ENCODE measurements around the gene NALCN. TPM values are rescaled to one million over a fixed set of nuclear protein-coding genes. Genes with fewer than 3 reads are reported as not detected.

NALCN gene
- total and polyA plus RNA-seq, 10 of the 15 experiments (the other 5 are each of a cell fraction or from before 2014, with no cell fraction given), result under 0.01 TPM; not detected in 9

DNA sequence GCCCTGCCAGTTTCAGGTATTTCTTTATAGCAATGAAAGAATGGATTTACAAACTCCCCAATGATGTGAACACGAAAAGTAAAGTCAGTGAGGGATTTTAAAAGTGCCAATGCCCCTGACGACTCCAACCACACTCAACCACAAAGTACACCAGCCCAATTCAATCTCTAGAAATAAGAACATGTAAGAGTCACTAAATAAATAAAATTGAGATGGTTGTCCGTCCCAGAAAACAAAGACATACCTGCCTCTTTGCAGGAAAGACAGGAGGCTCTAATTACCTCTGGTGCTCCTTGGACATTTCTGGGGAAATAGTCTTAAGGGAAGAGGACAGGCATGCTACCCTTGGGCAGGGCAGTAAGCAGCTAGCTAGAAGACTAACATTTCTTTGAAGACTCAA is 55.8 kb downstream of the NALCN start (continued):
- TF ChIP-seq, protein P1, sequence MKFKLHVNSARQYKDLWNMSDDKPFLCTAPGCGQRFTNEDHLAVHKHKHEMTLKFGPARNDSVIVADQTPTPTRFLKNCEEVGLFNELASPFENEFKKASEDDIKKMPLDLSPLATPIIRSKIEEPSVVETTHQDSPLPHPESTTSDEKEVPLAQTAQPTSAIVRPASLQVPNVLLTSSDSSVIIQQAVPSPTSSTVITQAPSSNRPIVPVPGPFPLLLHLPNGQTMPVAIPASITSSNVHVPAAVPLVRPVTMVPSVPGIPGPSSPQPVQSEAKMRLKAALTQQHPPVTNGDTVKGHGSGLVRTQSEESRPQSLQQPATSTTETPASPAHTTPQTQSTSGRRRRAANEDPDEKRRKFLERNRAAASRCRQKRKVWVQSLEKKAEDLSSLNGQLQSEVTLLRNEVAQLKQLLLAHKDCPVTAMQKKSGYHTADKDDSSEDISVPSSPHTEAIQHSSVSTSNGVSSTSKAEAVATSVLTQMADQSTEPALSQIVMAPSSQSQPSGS (IDR thresholded peaks at IDR 0.05; ENCODE audit: low read length), result no peak
- TF ChIP-seq RELA (IDR thresholded peaks at IDR 0.05; ENCODE audit: borderline replicate concordance, partially characterized antibody) (no peak), TCF7 (IDR thresholded peaks at IDR 0.05; ENCODE audit: borderline replicate concordance) (no peak)

DNA sequence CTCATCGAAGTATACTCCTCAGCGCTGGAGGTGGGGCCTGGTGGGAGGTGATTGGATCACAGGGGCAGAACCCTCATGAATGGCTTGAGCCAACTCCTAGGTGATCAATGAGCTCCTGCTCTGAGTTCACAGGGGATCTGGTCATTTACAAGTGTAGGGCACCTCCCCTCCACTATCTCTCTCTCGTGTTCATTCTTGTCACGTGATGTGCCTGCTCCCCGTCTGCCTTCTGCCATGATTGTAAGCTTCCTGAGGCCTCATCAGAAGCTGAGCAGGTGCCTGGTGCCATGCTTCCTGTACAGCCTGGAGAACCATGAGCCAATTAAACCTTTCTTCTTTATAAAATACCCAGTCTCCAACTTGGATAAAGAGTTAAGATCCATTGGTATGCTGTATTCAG is 61.4 kb downstream of the NALCN start:
- in situ Hi-C loops (cut with MboI), result no loop called here
- FAIRE-seq (no peak), ATAC-seq (no peak), DNase-seq (ENCODE audit: low read depth, low spot score) (no peak)
- Histone ChIP-seq H3K4me3 (no peak overlapping the region), H3K27ac (ENCODE audit: control insufficient read depth, insufficient read depth) (no peak overlapping the region), H3K27me3 (replicated peaks in 1 of 2; ENCODE audit: control insufficient read depth in 2 of 2, insufficient read depth in 2 of 2, low read length in 1 of 2) (no peaks in the 10 kb centered on the region), H3K4me2 (ENCODE audit: control insufficient read depth, insufficient read depth) (no peak overlapping the region), H3K79me2 (ENCODE audit: control insufficient read depth, insufficient read depth, low read length) (no peaks in the 10 kb centered on the region), H2AFZ (ENCODE audit: control insufficient read depth, low read depth, low read length) (no peak overlapping the region), H3K9me3 (replicated peaks; ENCODE audit: control insufficient read depth, insufficient read depth, low read length) (no peaks in the 10 kb centered on the region), H4K20me1 (ENCODE audit: control insufficient read depth, insufficient read depth) (no peaks in the 10 kb centered on the region), H3K4me1 (ENCODE audit: control insufficient read depth, insufficient read depth, low read length) (no peaks in the 10 kb centered on the region), H3K9ac (ENCODE audit: control insufficient read depth, insufficient read depth, low read length) (no peak overlapping the region), H3K36me3 (ENCODE audit: control insufficient read depth in 2 of 2, insufficient read depth in 2 of 2, low read length in 1 of 2) (no peaks in the 10 kb centered on the region)
- TF ChIP-seq PML (IDR thresholded peaks at IDR 0.05; ENCODE audit: low read length) (no peak), SUPT20H (IDR thresholded peaks at IDR 0.05; ENCODE audit: borderline replicate concordance, control insufficient read depth, low read depth, low read length) (no peak), ZBED1 (IDR thresholded peaks at IDR 0.05; ENCODE audit: borderline replicate concordance) (no peak), ZBTB33 (IDR thresholded peaks at IDR 0.05) (no peak), KLF5 (IDR thresholded peaks at IDR 0.05; ENCODE audit: partially characterized antibody) (no peak), MYC (IDR thresholded peaks at IDR 0.05; ENCODE audit: insufficient read depth, insufficient read length, insufficient replicate concordance, low read length, severe bottlenecking) (no peak), ZNF274 (IDR thresholded peaks at IDR 0.05; ENCODE audit: insufficient read depth, insufficient read length) (no peak), ZNF384 (IDR thresholded peaks at IDR 0.05; ENCODE audit: borderline replicate concordance, low read depth, low read length) (no peak), TCF7 (IDR thresholded peaks at IDR 0.05; ENCODE audit: borderline replicate concordance) (no peak), CHD2 (IDR thresholded peaks at IDR 0.05; ENCODE audit: borderline replicate concordance, low read depth, low read length) (no peak), ZZZ3 (IDR thresholded peaks at IDR 0.05; ENCODE audit: control insufficient read depth, insufficient read length, low read depth) (no peak), BMI1 (IDR thresholded peaks at IDR 0.05; ENCODE audit: borderline replicate concordance) (no peak), ELK1 (IDR thresholded peaks at IDR 0.05; ENCODE audit: low read depth, low read length) (no peak)
- SMC1A ChIA-PET (ENCODE audit: uncharacterized antibody, unreplicated experiment), result interaction anchor here (1.0 kb wide), 1 partner anchor 102 kb away, joined by 3 read pairs; no protein-coding TSS in a partner anchor
- CTCF ChIA-PET, result no interaction called here
- RAD21 ChIA-PET (ENCODE audit: unreplicated experiment), result no interaction called here
- POLR2A ChIA-PET, result no interaction called here
- 27% methylated on average over 5 of the region's 5 CpGs for WGBS (ENCODE audit: insufficient coverage, insufficient replicate concordance, low lambda C conversion rate, missing lambda C conversion rate)
- BruUV-seq (replicated peaks), result no TSS peak
- intact Hi-C loops (cut with micrococcal nuclease; ENCODE audit: unreplicated experiment), result no loop called here
